GM10266 (cell line): ENCODE data around the gene PIPOX.
A peak's percentile ranks its signal among the peaks of the same experiment; 100 is the strongest.

ENCODE experiments used
- DNase-seq: peaks from one replicate; pipeline ENCODE4 v3.0.0; 2012; ENCODE audit errors: extremely low spot score
- TF ChIP-seq, protein P1 (sequence below): IDR thresholded peaks from 2 replicates; pipeline ENCODE4 v1.5.1; 2012; ENCODE audit warnings: mild to moderate bottlenecking, low read depth; ENCODE audit not compliant: control insufficient read depth, insufficient read depth; ENCODE audit errors: missing control alignments

PIPOX gene

DNA sequence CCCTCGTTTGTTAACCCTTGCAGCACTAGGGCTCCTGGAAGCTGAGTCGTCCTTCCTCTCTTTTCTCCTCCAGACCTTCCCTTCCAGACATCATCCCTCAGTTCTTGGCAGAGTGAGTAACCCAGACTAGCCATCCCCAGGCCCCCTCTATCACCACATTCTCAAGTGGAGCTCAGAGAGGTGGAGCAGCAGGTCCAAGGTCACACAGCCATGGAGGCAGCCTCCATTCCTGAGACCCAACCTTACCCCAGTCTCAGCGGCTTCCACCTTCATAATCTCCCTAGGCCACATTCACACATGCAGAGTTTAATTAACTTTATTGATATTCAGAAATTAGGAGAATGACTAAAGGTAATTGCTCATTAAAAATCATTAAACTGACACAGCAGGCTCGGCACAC, 40.1 kb upstream of the PIPOX start:
- DNase-seq = no peak
- TF ChIP-seq, protein P1, sequence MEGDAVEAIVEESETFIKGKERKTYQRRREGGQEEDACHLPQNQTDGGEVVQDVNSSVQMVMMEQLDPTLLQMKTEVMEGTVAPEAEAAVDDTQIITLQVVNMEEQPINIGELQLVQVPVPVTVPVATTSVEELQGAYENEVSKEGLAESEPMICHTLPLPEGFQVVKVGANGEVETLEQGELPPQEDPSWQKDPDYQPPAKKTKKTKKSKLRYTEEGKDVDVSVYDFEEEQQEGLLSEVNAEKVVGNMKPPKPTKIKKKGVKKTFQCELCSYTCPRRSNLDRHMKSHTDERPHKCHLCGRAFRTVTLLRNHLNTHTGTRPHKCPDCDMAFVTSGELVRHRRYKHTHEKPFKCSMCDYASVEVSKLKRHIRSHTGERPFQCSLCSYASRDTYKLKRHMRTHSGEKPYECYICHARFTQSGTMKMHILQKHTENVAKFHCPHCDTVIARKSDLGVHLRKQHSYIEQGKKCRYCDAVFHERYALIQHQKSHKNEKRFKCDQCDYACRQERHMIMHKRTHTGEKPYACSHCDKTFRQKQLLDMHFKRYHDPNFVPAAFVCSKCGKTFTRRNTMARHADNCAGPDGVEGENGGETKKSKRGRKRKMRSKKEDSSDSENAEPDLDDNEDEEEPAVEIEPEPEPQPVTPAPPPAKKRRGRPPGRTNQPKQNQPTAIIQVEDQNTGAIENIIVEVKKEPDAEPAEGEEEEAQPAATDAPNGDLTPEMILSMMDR = no peak

DNA sequence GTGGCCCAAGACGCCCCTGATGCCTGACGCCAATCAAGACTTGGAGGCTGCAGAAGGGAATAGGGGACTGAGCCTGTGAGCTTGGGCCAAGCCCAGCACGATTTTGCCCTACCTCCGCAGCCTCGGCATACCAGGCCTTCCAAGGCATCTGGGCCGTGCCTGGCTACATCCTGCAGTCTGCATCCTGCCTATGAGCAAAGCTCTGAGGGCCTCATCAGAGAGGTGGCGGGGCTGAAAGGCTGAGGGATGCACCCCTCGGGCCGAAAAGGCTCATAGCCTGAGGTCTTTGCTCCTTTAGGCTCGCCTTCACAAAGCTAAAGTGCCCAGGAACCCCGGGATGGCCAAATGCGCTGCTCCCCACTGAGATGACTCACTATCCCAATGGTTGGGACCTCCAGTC, 39.7 kb upstream of the PIPOX start:
- DNase-seq = no peak
- TF ChIP-seq, protein P1 = no peak

DNA sequence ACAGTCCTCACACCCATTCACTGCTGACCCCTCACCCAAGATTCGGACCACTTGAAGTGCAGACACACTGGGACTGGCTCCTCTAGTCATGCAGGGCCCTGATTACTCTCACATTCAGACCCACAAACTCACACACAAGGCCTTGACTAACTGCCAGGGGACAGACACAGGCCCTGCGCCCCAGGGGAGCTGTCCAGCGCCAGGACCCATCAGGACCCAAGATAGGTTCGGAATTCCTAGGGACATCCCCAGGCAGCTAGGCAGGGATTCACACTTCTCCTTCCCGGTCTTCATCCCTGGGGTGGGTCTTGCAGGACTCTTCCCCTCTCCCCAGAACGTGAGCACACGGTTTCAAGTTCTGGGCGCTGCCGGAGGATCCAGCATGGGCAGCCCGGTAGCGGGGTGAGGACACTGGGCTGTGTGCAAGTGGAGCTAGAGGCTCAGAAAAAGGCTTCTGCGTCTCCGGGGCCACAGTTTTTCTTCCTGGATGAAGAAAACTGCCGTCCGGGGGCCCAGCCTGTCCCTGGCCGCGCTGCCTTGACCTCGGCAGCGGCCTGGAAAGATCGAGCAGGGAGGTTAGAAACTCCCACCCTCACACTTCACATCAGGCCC, 38.8 kb upstream of the PIPOX start:
- TF ChIP-seq, protein P1 = no peak
- DNase-seq = no peak

DNA sequence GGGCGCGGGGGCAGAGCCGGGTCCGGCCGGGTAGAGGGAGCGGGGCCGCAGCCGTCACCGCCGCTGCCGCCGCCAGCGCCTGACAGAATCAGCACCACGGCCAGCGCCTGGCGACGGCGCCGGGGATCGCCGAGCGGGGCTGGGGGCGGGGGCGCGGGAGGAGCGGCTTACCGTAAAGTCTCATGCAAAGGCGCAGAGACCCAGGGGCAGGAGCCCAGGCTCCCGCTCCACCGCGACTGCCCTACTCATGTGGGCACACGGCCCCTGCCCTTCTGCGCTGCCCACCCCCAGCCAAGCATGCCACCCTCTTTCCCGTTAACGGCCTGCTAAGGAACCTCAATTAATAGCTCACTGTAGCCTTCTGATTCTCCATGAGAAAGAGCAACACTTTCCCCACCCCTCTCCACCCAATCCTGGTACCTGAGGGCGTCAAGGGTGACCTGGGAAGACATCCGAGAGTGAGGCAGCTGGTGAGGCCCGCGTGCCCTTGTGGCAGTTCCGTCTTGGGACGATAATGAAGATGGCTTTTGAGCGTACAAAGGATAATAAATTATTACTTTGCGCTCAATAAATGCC, 36.9 kb upstream of the PIPOX start, which contains the start of gene SEZ6:
SEZ6 (minus strand) TSS at position 98 of the 576 bp plus-strand sequence. CDS start 164 bp downstream, outside the sequence.
- DNase-seq = peak; percentile 92
- TF ChIP-seq, protein P1 = no peak

DNA sequence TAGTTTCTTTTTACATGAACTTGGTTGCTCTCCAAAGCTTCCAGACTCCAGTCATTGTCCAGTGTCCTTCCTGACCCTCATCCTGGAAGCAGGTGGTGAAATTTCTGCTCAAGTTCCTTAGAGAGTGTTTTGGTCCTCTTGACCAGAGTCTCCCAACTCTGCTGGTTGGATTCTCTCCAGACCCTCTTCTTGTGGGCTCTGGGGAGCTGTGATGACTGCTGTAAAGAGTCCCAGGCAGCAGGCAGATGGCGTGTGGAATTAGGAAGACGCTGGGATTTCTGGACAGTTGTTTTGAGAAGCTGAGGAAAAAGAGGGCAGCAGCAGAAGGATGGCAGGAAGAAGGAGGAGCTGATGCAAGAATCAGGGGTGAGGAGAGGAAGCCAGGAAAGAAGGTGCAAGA, 35.5 kb upstream of the PIPOX start:
- TF ChIP-seq, protein P1 = no peak
- DNase-seq = no peak

DNA sequence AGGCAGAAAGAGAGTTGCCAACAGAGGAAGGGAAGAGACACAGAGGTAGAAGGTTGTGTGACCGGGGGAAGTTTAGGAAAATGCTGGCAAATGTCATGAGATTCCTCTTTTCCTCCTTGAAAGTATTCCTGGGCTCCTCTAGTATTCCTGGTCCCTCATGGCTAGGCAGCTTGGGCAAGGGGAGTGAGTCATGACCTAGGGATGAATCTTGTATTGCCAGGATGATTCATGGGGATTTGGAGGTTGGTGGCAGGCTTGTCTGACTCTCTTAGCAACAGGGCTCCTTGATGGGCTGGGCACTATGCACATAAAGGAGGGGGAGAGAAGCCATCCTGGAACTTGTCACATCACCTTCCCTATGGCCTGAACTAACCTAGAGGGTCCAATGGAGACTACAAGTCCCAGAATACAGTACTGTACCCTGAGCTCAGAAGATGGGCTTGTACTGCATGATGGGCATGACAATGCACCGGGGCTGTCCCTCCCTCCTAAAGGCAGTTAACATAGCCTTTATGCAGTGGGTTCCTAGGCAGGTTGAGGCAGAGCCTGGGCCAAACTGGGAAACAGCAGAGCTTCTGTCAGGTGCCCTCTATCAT, 35.0 kb upstream of the PIPOX start:
- TF ChIP-seq, protein P1 = no peak
- no peak for DNase-seq

DNA sequence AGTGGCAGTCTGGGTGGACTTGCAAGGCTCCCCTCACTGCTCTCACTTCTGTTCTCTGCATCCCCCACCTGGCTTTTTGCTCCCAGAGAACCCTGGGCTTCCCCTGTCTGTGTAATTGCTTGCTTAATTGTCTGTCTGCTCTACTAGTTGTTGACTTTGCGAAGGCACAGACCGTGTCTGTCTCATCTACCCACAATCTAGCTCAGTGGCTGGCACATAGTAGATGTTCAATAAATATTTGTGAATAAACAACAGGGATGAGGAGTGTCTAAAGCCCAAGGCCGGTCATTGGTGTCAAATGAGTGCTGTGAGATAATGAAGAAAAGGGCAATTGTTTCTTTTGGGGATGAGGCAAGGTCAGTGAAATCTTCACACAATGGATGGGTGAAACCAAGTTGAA, 34.4 kb upstream of the PIPOX start:
- no peak for DNase-seq
- TF ChIP-seq, protein P1 = no peak
